Hepatocyte (in vitro differentiated cells): ENCODE data around the gene CEMP1. TPM values are rescaled to one million over a fixed set of nuclear protein-coding genes. Genes with fewer than 3 reads are reported as not detected.

Source experiments
- DNase-seq: peaks from one replicate; pipeline ENCODE4 v3.0.0-alpha.2; 2016; ENCODE audit warnings: low spot score
- H2AFZ ChIP-seq: fragments of 200-600 bp; sonication (generic); 2 replicates; pipeline ENCODE4 v1.6.0; 2016; ENCODE audit warnings: antibody characterized with exemption, mild to moderate bottlenecking
- H3K27ac ChIP-seq: fragments of 200-600 bp; sonication (generic); 2 replicates; pipeline ENCODE4 v1.5.1; 2016; ENCODE audit warnings: mild to moderate bottlenecking
- H3K27me3 ChIP-seq: fragments of 200-600 bp; sonication (generic); 2 replicates; pipeline ENCODE4 v1.6.1; 2016
- H3K36me3 ChIP-seq: fragments of 200-600 bp; sonication (generic); replicated peaks from 2 replicates; pipeline ENCODE4 v1.5.1; 2016; ENCODE audit warnings: low read depth; ENCODE audit not compliant: insufficient read depth
- H3K4me1 ChIP-seq: fragments of 200-600 bp; sonication (generic); 2 replicates; pipeline ENCODE4 v1.5.1; 2016; ENCODE audit warnings: mild to moderate bottlenecking, moderate library complexity; ENCODE audit not compliant: insufficient read depth
- H3K4me2 ChIP-seq: fragments of 200-600 bp; sonication (generic); 2 replicates; pipeline ENCODE4 v1.6.0; 2016
- H3K4me3 ChIP-seq: fragments of 200-600 bp; sonication (generic); 2 replicates; pipeline ENCODE4 v1.5.1; 2016; ENCODE audit warnings: mild to moderate bottlenecking
- H3K79me2 ChIP-seq: fragments of 200-600 bp; sonication (generic); 2 replicates; pipeline ENCODE4 v1.6.0; 2017; ENCODE audit warnings: mild to moderate bottlenecking
- H3K9me2 ChIP-seq: fragments of 200-600 bp; sonication (generic); replicated peaks from 2 replicates; pipeline ENCODE4 v1.6.0; 2017; ENCODE audit warnings: mild to moderate bottlenecking; ENCODE audit not compliant: insufficient read depth
- H3K9me3 ChIP-seq: fragments of 200-600 bp; sonication (generic); 2 replicates; pipeline ENCODE4 v1.5.1; 2016; ENCODE audit warnings: low read depth, mild to moderate bottlenecking
- H4K20me1 ChIP-seq: fragments of 200-600 bp; sonication (generic); 2 replicates; pipeline ENCODE4 v1.6.0; 2016; ENCODE audit warnings: mild to moderate bottlenecking; ENCODE audit not compliant: insufficient read depth, poor library complexity, severe bottlenecking
- CTCF ChIP-seq: fragments of 200-600 bp; sonication (generic); IDR thresholded peaks from 2 replicates; pipeline ENCODE4 v1.5.1; 2016; ENCODE audit warnings: antibody characterized with exemption, mild to moderate bottlenecking; ENCODE audit not compliant: poor library complexity
- EZH2 ChIP-seq: fragments of 200-600 bp; sonication (generic); IDR thresholded peaks from 2 replicates; pipeline ENCODE4 v1.6.1; 2016; ENCODE audit warnings: antibody characterized with exemption, mild to moderate bottlenecking, borderline replicate concordance
- EZH2phosphoT487 ChIP-seq: fragments of 200-600 bp; sonication (generic); IDR thresholded peaks from one replicate; pipeline ENCODE4 v1.6.1; 2018; ENCODE audit warnings: antibody characterized with exemption, mild to moderate bottlenecking, low read depth, moderate library complexity; ENCODE audit not compliant: unreplicated experiment, severe bottlenecking
- WGBS: methylation state at CpG from one replicate; pipeline ENCODE4 v1.1.6; 2016; ENCODE audit warnings: low lambda C conversion rate; ENCODE audit errors: missing lambda C conversion rate; 5-methylcytosine and 5-hydroxymethylcytosine counted together
- polyA plus RNA-seq: library from polyadenylated mRNA; unstranded; fragments of >200 nt; fragmentation: Nextera tagmentation; extraction: Ambion mirVana; gene quantifications from 2 replicates; pipeline ENCODE4 v1.2.1, GENCODE V29; 2016
- total RNA-seq: library from RNA; depleted of rRNA; stranded (reverse); fragments of >200 nt; gene quantifications from 2 replicates; pipeline ENCODE4 v1.2.3, GENCODE V29; 2014

Gene CEMP1
- total and polyA plus RNA-seq, 2 experiments from 2014 or later, result 11.1 TPM; not detected in 1

GRCh38 chr16:2482708-2483534 is 48.3 kb downstream of the CEMP1 start:
- DNase-seq, result no peak
- Histone ChIP-seq H4K20me1 (peaks cover 13% of the 10 kb centered on the region), H3K36me3 (no peaks in the 10 kb centered on the region), H3K27me3 (no peaks in the 10 kb centered on the region), H3K79me2 (peaks cover 81% of the 10 kb centered on the region), H3K9me2 (no peaks in the 10 kb centered on the region), H3K27ac (no peak overlapping the region), H3K9me3 (no peaks in the 10 kb centered on the region), H3K4me2 (peak overlapping the region; percentile 8), H3K4me3 (no peak overlapping the region), H3K4me1 (peaks cover 21% of the 10 kb centered on the region), H2AFZ (no peak overlapping the region)
- WGBS, result 83% methylated on average over 31 of the region's 32 CpGs
- no peak for TF ChIP-seq EZH2phosphoT487
- TF ChIP-seq EZH2, result no peak
- TF ChIP-seq CTCF, result no peak

- Histone ChIP-seq H3K4me2 (no peak overlapping the region), H4K20me1 (peaks cover 18% of the 10 kb centered on the region), H3K79me2 (peaks cover 81% of the 10 kb centered on the region), H3K4me3 (no peak overlapping the region), H3K36me3 (no peaks in the 10 kb centered on the region), H2AFZ (no peak overlapping the region), H3K4me1 (peaks cover 28% of the 10 kb centered on the region), H3K27me3 (no peaks in the 10 kb centered on the region), H3K9me2 (no peaks in the 10 kb centered on the region), H3K27ac (no peak overlapping the region), H3K9me3 (no peaks in the 10 kb centered on the region)
- no peak for DNase-seq
- TF ChIP-seq CTCF (no peak), EZH2phosphoT487 (no peak), EZH2 (no peak)
- 95% methylated on average over 13 of the region's 13 CpGs for WGBS
Measured at GRCh38 chr16:2482249-2482648, 49.0 kb downstream of the CEMP1 start.

- H3K27ac ChIP-seq, result no peak overlapping the region
- no peaks in the 10 kb centered on the region for H3K27me3 ChIP-seq
- peaks cover 24% of the 10 kb centered on the region for H4K20me1 ChIP-seq
- no peak overlapping the region for H3K4me2 ChIP-seq
- no peak overlapping the region for H3K4me3 ChIP-seq
- H3K36me3 ChIP-seq, result no peaks in the 10 kb centered on the region
- WGBS, result 77% methylated on average over 7 of the region's 7 CpGs
- H3K4me1 ChIP-seq, result peaks cover 33% of the 10 kb centered on the region
- no peak overlapping the region for H2AFZ ChIP-seq
- no peak for DNase-seq
- H3K9me3 ChIP-seq, result no peaks in the 10 kb centered on the region
- peaks cover 81% of the 10 kb centered on the region for H3K79me2 ChIP-seq
- H3K9me2 ChIP-seq, result no peaks in the 10 kb centered on the region
- TF ChIP-seq EZH2, result no peak
- no peak for TF ChIP-seq EZH2phosphoT487
- no peak for TF ChIP-seq CTCF
Measured at GRCh38 chr16:2481676-2482075, 49.5 kb downstream of the CEMP1 start.
